NCI-H1436 (cell line): ENCODE data around the gene COL5A1.

ENCODE experiments used
- DNase-seq: peaks from one replicate; lab custom pipeline; 2025; lab: John Stamatoyannopoulos, UW

COL5A1 gene

GRCh38 chr9:134818591-134818990 is 177.0 kb downstream of the COL5A1 start:
- no peak for DNase-seq

GRCh38 chr9:134820901-134821300 is 179.3 kb downstream of the COL5A1 start:
- DNase-seq, result no peak

- DNase-seq, result no peak
Observed at GRCh38 chr9:134822541-134822940, 180.9 kb downstream of the COL5A1 start.

- no peak for DNase-seq
Observed at GRCh38 chr9:134823623-134824022, 182.0 kb downstream of the COL5A1 start.

- no peak for DNase-seq
Observed at GRCh38 chr9:134824583-134824982, 183.0 kb downstream of the COL5A1 start.

- no peak for DNase-seq
Observed at GRCh38 chr9:134825025-134825424, 183.4 kb downstream of the COL5A1 start.

GRCh38 chr9:134826336-134827285 is 185.0 kb downstream of the COL5A1 start:
- DNase-seq, result no peak

- DNase-seq, result no peak
Observed at GRCh38 chr9:134827559-134827958, 186.0 kb downstream of the COL5A1 start.

- DNase-seq, result no peak
Observed at GRCh38 chr9:134827993-134828392, 186.4 kb downstream of the COL5A1 start.

GRCh38 chr9:134828892-134829291 is 187.3 kb downstream of the COL5A1 start:
- DNase-seq, result no peak

GRCh38 chr9:134829356-134829937 is 187.8 kb downstream of the COL5A1 start:
- DNase-seq, result no peak

GRCh38 chr9:134830126-134830525 is 188.5 kb downstream of the COL5A1 start:
- no peak for DNase-seq

GRCh38 chr9:134830926-134831720 is 189.5 kb downstream of the COL5A1 start:
- DNase-seq, result no peak

GRCh38 chr9:134832471-134832870 is 190.9 kb downstream of the COL5A1 start:
- DNase-seq, result no peak

- DNase-seq, result no peak
Observed at GRCh38 chr9:134833294-134833880, 191.8 kb downstream of the COL5A1 start.

GRCh38 chr9:134834217-134834956 is 192.8 kb downstream of the COL5A1 start:
- no peak for DNase-seq

GRCh38 chr9:134834957-134835419 is 193.4 kb downstream of the COL5A1 start:
- no peak for DNase-seq

GRCh38 chr9:134835448-134835847 is 193.8 kb downstream of the COL5A1 start:
- no peak for DNase-seq

- DNase-seq, result no peak
Observed at GRCh38 chr9:134835987-134836386, 194.4 kb downstream of the COL5A1 start.

GRCh38 chr9:134836406-134836970 is 194.9 kb downstream of the COL5A1 start:
- DNase-seq, result no peak

GRCh38 chr9:134837529-134837928 is 195.9 kb downstream of the COL5A1 start:
- DNase-seq, result no peak
